HepG2 (cell line): ENCODE measurements around the gene SCRT2. TPM values are rescaled to one million over a fixed set of nuclear protein-coding genes. Genes with fewer than 3 reads are reported as not detected.
A peak's percentile ranks its signal among the peaks of the same experiment; 100 is the strongest.

Experiments
- GTF3A ChIP-seq: sonication (generic); formaldehyde crosslinking; conservative IDR thresholded peaks from 2 replicates; pipeline ENCODE4 v1.4.0; 2020; ENCODE audit warnings: mild to moderate bottlenecking, missing genetic modification reagents
- HMG20A ChIP-seq: IDR thresholded peaks from 2 replicates; pipeline ENCODE4 v1.6.1; 2016; ENCODE audit warnings: borderline replicate concordance
- HNRNPUL1 ChIP-seq: fragments of 200-400 bp; formaldehyde crosslinking; IDR thresholded peaks from 2 replicates; pipeline ENCODE4 v1.6.1; 2017; ENCODE audit warnings: low read depth, mild to moderate bottlenecking, low read length, moderate library complexity
- JUN ChIP-seq: sonication (generic); formaldehyde crosslinking; IDR thresholded peaks from 2 replicates; pipeline ENCODE4 v1.4.0; 2020; ENCODE audit warnings: mild to moderate bottlenecking, missing genetic modification reagents
- KLF16 ChIP-seq, 2 experiments: sonication (generic) in 1 of 2; formaldehyde crosslinking in 1 of 2; IDR thresholded peaks; 2 replicates each; pipeline versions ENCODE4 v1.6.1 to v1.8.0; 2016 to 2023; ENCODE audit warnings: missing genetic modification reagents in 2 of 2, missing compliant biosample characterization in 1 of 2
- NBN ChIP-seq: fragments of 450-650 bp; conservative IDR thresholded peaks from 2 replicates; pipeline ENCODE4 v1.6.1; 2017
- NPAS2 ChIP-seq: sonication (generic); formaldehyde crosslinking; IDR thresholded peaks from 2 replicates; pipeline ENCODE4 v1.8.0; 2022; ENCODE audit warnings: mild to moderate bottlenecking, missing genetic modification reagents, borderline replicate concordance
- PREB ChIP-seq: sonication (generic); formaldehyde crosslinking; IDR thresholded peaks from 2 replicates; pipeline ENCODE4 v1.4.0; 2020; ENCODE audit warnings: missing genetic modification reagents
- THAP7 ChIP-seq: sonication (generic); formaldehyde crosslinking; IDR thresholded peaks from 2 replicates; pipeline ENCODE4 v1.8.1; 2023; ENCODE audit warnings: mild to moderate bottlenecking, missing genetic modification reagents
- USF2 ChIP-seq, 2 experiments: sonication (generic) in 1 of 2; formaldehyde crosslinking in 1 of 2; IDR thresholded peaks; 2 replicates each; pipeline versions ENCODE4 v1.5.1 to v1.6.1; 2011 to 2020; ENCODE audit warnings: borderline replicate concordance in 1 of 2, low read depth in 1 of 2, low read length in 1 of 2, mild to moderate bottlenecking in 1 of 2, missing genetic modification reagents in 1 of 2, moderate library complexity in 1 of 2
- ZBTB46 ChIP-seq: sonication (generic); formaldehyde crosslinking; IDR thresholded peaks from 2 replicates; pipeline ENCODE4 v1.4.0; 2020; ENCODE audit warnings: mild to moderate bottlenecking, missing genetic modification reagents, borderline replicate concordance
- ZNF12 ChIP-seq: sonication (generic); formaldehyde crosslinking; IDR thresholded peaks from 2 replicates; pipeline ENCODE4 v1.5.0; 2020; ENCODE audit warnings: missing genetic modification reagents
- ZNF33A ChIP-seq: sonication (generic); formaldehyde crosslinking; IDR thresholded peaks from 2 replicates; pipeline ENCODE4 v1.5.1; 2020; ENCODE audit warnings: missing genetic modification reagents, mild to moderate bottlenecking, moderate library complexity, borderline replicate concordance
- ZNF646 ChIP-seq: sonication (generic); formaldehyde crosslinking; IDR thresholded peaks from 2 replicates; pipeline ENCODE4 v1.9.0; 2021; ENCODE audit warnings: mild to moderate bottlenecking, missing genetic modification reagents
- polyA plus RNA-seq, 8 experiments: library from polyadenylated mRNA; depleted of rRNA in 3 of 8; stranded (reverse) in 7 of 8; unstranded in 1 of 8; fragments of >200 nt; fragmentation: Illumina TruSeq in 4 of 8; extraction: Trizol in 4 of 8; gene quantifications; 2 replicates each; pipeline versions ENCODE4 v1.2.1 to v1.2.3, GENCODE V29; 2011 to 2016; ENCODE audit warnings: low read depth in 4 of 8, missing spikeins in 1 of 8, mixed read lengths in 1 of 8; ENCODE audit not compliant: insufficient read depth in 1 of 8
- total RNA-seq, 5 experiments: library from RNA; depleted of rRNA; stranded (reverse); fragments of >200 nt; fragmentation: Illumina TruSeq; extraction: Trizol; gene quantifications; 2 replicates each; pipeline ENCODE4 v1.2.3, GENCODE V29; 2016; ENCODE audit warnings: low read depth in 1 of 5

The SCRT2 gene
- total and polyA plus RNA-seq, 2 of the 13 experiments (the other 11 are each of a cell fraction or from before 2014, with no cell fraction given), result not detected

GRCh38 chr20:642398-643174 lies 33.0 kb downstream of the SCRT2 start (continued):
- TF ChIP-seq PREB (CRISPR knock-in tag) (no peak), ZNF33A (CRISPR knock-in tag) (no peak), HMG20A (CRISPR knock-in tag) (no peak; the same call in 1 of the 2 replicates), NPAS2 (CRISPR knock-in tag) (no peak), USF2 (IDR thresholded peaks at IDR 0.05; ENCODE audit: low read depth, low read length) (no peak), USF2 (CRISPR knock-in tag; IDR thresholded peaks at IDR 0.05; ENCODE audit: borderline replicate concordance) (no peak), JUN (CRISPR knock-in tag) (peak; percentile 79; the same call in 1 of the 2 replicates), ZBTB46 (CRISPR knock-in tag) (no peak), ZNF646 (CRISPR knock-in tag) (0 out of 2 replicates have a peak, but pooled peaks have one; percentile 30), ZNF12 (no peak; the same call in 1 of the 2 replicates), KLF16 (CRISPR knock-in tag; IDR thresholded peaks at IDR 0.05) (peak in 1 of 2 experiments; percentile 23; a peak in 1 of 4 replicates), THAP7 (CRISPR knock-in tag) (peak; percentile 81; the same call in 1 of the 2 replicates), NBN (no peak), GTF3A (no peak), HNRNPUL1 (no peak)
